Esophagus muscularis mucosa (tissue), 3 donors: ENCODE measurements around the gene KLK11.

ENCODE experiments used
- POLR2A ChIP-seq: fragments of 450-650 bp; IDR thresholded peaks from one replicate; pipeline ENCODE4 v1.6.1; 2017; ENCODE audit warnings: antibody characterized with exemption, moderate library complexity, mild to moderate bottlenecking, low read depth
- TF ChIP-seq, protein P1 (sequence below), 3 experiments: fragments of 200-600 bp in 2 of 3; fragments of 450-650 bp in 1 of 3; sonication (generic) in 2 of 3; IDR thresholded peaks; one replicate each; pipeline ENCODE4 v1.5.1; 2017 to 2019; ENCODE audit warnings: antibody characterized with exemption in 3 of 3, mild to moderate bottlenecking in 2 of 3, moderate library complexity in 1 of 3

DNA sequence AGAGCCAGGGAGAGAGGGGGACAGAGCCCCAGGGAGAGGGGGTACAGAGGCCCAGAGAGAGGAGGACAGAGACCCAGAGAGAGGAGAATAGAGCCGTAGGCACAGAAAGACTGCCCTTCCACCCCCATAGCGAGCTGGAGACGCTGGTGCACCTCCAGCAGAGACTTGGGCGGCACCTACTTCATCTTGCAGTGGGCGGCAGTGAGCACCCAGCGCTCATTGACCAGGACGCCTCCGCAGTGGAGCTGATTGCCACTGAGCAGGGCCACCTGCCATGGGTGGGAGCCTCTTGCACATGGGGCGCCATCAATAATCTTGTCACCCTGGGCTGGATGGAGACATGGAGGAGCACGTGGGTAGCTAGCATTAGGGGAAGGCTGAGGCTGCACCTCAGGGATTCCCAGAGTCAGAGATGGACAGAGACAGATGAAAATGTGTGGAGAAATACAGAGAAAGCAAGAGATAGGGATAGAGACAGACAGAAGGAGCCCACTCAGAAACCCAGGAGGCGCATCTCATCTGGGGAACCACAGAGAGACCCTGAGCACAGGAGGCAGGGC, 44.7 kb downstream of the KLK11 start:
- no peak for TF ChIP-seq POLR2A
- TF ChIP-seq, protein P1, sequence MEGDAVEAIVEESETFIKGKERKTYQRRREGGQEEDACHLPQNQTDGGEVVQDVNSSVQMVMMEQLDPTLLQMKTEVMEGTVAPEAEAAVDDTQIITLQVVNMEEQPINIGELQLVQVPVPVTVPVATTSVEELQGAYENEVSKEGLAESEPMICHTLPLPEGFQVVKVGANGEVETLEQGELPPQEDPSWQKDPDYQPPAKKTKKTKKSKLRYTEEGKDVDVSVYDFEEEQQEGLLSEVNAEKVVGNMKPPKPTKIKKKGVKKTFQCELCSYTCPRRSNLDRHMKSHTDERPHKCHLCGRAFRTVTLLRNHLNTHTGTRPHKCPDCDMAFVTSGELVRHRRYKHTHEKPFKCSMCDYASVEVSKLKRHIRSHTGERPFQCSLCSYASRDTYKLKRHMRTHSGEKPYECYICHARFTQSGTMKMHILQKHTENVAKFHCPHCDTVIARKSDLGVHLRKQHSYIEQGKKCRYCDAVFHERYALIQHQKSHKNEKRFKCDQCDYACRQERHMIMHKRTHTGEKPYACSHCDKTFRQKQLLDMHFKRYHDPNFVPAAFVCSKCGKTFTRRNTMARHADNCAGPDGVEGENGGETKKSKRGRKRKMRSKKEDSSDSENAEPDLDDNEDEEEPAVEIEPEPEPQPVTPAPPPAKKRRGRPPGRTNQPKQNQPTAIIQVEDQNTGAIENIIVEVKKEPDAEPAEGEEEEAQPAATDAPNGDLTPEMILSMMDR (IDR thresholded peaks at IDR 0.05): no peak
